ENCODE data around the gene TMEM87B.

Gene TMEM87B

GRCh38 chr2:112054847-112055729 lies at the start of gene TMEM87B:
TSS of gene TMEM87B (plus strand) at chr2:112055269. CDS start at chr2:112055592, 323 bp downstream.
- DNase-seq, result peak; percentile 98

- no peak for DNase-seq
Observed at GRCh38 chr2:112005406-112006075, 49.5 kb upstream of the TMEM87B start.

GRCh38 chr2:112006076-112006410 lies 49.0 kb upstream of the TMEM87B start:
- no peak for DNase-seq

- no peak for DNase-seq
Observed at GRCh38 chr2:112007493-112007892, 47.6 kb upstream of the TMEM87B start.

GRCh38 chr2:112008910-112009485 lies 46.1 kb upstream of the TMEM87B start:
- no peak for DNase-seq

GRCh38 chr2:112010751-112011150 lies 44.3 kb upstream of the TMEM87B start:
- peak; percentile 57 for DNase-seq

- DNase-seq, result no peak
Observed at GRCh38 chr2:112012556-112012955, 42.5 kb upstream of the TMEM87B start.

- DNase-seq, result no peak
Observed at GRCh38 chr2:112018846-112019245, 36.2 kb upstream of the TMEM87B start.

GRCh38 chr2:112019569-112019982 lies 35.5 kb upstream of the TMEM87B start:
- DNase-seq, result no peak

- DNase-seq, result peak; percentile 5
Observed at GRCh38 chr2:112020561-112020960, 34.5 kb upstream of the TMEM87B start.

GRCh38 chr2:112021290-112021689 lies 33.8 kb upstream of the TMEM87B start:
- DNase-seq, result no peak

- DNase-seq, result peak; percentile 38
Observed at GRCh38 chr2:112021781-112022231, 33.3 kb upstream of the TMEM87B start.

- DNase-seq, result no peak
Observed at GRCh38 chr2:112023707-112024106, 31.4 kb upstream of the TMEM87B start.

- DNase-seq, result no peak
Observed at GRCh38 chr2:112024231-112024630, 30.8 kb upstream of the TMEM87B start.

GRCh38 chr2:112024896-112025491 lies 30.1 kb upstream of the TMEM87B start:
- DNase-seq, result no peak

GRCh38 chr2:112026509-112026908 lies 28.6 kb upstream of the TMEM87B start:
- peak; percentile 87 for DNase-seq

- DNase-seq, result no peak
Observed at GRCh38 chr2:112027767-112028166, 27.3 kb upstream of the TMEM87B start.

- no peak for DNase-seq
Observed at GRCh38 chr2:112029164-112029563, 25.9 kb upstream of the TMEM87B start.

- no peak for DNase-seq
Observed at GRCh38 chr2:112031473-112032223, 23.4 kb upstream of the TMEM87B start.

GRCh38 chr2:112032224-112032586 lies 22.9 kb upstream of the TMEM87B start:
- no peak for DNase-seq

- DNase-seq, result peak; percentile 35
Observed at GRCh38 chr2:112032689-112033465, 22.2 kb upstream of the TMEM87B start.

GRCh38 chr2:112033600-112033999 lies 21.5 kb upstream of the TMEM87B start:
- DNase-seq, result no peak

Measured in OCI-M1 (cell line).